Keratinocyte (primary cell): ENCODE data around the gene SOD2. TPM values are rescaled to one million over a fixed set of nuclear protein-coding genes. Genes with fewer than 3 reads are reported as not detected.

Experiments
- DNase-seq: peaks from one replicate; pipeline ENCODE4 v3.0.0-alpha.2; 2011; ENCODE audit warnings: low read depth, missing footprints, low spot score
- FAIRE-seq: peaks from 2 replicates; lab custom pipeline; 2011; peaks lifted over from hg19 to GRCh38; lab: Jason Lieb, UNC
- H2AFZ ChIP-seq: 2 replicates; pipeline ENCODE4 v1.6.0; 2012; ENCODE audit warnings: low read length, control low read depth, inconsistent platforms; ENCODE audit not compliant: control insufficient read depth
- H3K27ac ChIP-seq: 2 replicates; pipeline ENCODE4 v1.5.1; 2011; ENCODE audit warnings: low read length; ENCODE audit not compliant: control insufficient read depth, insufficient read depth
- H3K27me3 ChIP-seq: 3 replicates; pipeline ENCODE4 v1.6.0; 2011; ENCODE audit warnings: low read length; ENCODE audit not compliant: control insufficient read depth, insufficient read depth; ENCODE audit errors: extremely low read depth
- H3K36me3 ChIP-seq, 2 experiments: 2 replicates in 1 of 2; 3 replicates in 1 of 2; pipeline ENCODE4 v1.5.1; 2011; ENCODE audit warnings: low read length in 2 of 2, mild to moderate bottlenecking in 1 of 2; ENCODE audit not compliant: control insufficient read depth in 2 of 2, insufficient read depth in 2 of 2; ENCODE audit errors: extremely low read depth in 1 of 2
- H3K4me1 ChIP-seq: 3 replicates; pipeline ENCODE4 v1.5.1; 2011; ENCODE audit warnings: low read length; ENCODE audit not compliant: control insufficient read depth, insufficient read depth; ENCODE audit errors: extremely low read depth
- H3K4me2 ChIP-seq: 3 replicates; pipeline ENCODE4 v1.6.0; 2011; ENCODE audit warnings: low read depth, low read length; ENCODE audit not compliant: control insufficient read depth, insufficient read depth; ENCODE audit errors: extremely low read depth
- H3K4me3 ChIP-seq, 3 experiments: fragments of 200-600 bp in 1 of 3; sonication (generic) in 1 of 3; 2 replicates in 2 of 3; 3 replicates in 1 of 3; pipeline ENCODE4 v1.5.1; 2011 to 2016; ENCODE audit warnings: low read length in 3 of 3, mild to moderate bottlenecking in 3 of 3, control low read depth in 2 of 3, inconsistent platforms in 1 of 3, low read depth in 1 of 3, mixed read lengths in 1 of 3, mixed run types in 1 of 3, moderate library complexity in 1 of 3; ENCODE audit not compliant: control insufficient read depth in 2 of 3, insufficient read depth in 2 of 3; ENCODE audit errors: extremely low read depth in 1 of 3
- H3K79me2 ChIP-seq: 2 replicates; pipeline ENCODE4 v1.6.0; 2012; ENCODE audit warnings: low read length; ENCODE audit not compliant: control insufficient read depth, insufficient read depth
- H3K9ac ChIP-seq: 3 replicates; pipeline ENCODE4 v1.6.0; 2011; ENCODE audit warnings: low read length; ENCODE audit not compliant: control insufficient read depth, insufficient read depth; ENCODE audit errors: extremely low read depth
- H3K9me1 ChIP-seq: 3 replicates; pipeline ENCODE4 v1.6.0; 2011; ENCODE audit warnings: low read length; ENCODE audit not compliant: control insufficient read depth, insufficient read depth; ENCODE audit errors: extremely low read depth
- H3K9me3 ChIP-seq: 2 replicates; pipeline ENCODE4 v1.5.1; 2012; ENCODE audit warnings: low read depth, low read length; ENCODE audit not compliant: control insufficient read depth
- H4K20me1 ChIP-seq: 3 replicates; pipeline ENCODE4 v1.6.0; 2011; ENCODE audit warnings: low read length; ENCODE audit not compliant: control insufficient read depth, insufficient read depth; ENCODE audit errors: extremely low read depth
- EZH2 ChIP-seq: IDR thresholded peaks from one replicate; pipeline ENCODE4 v1.6.1; 2012; ENCODE audit warnings: inconsistent platforms, mild to moderate bottlenecking, low read length, moderate library complexity
- dilution Hi-C: fragments of 300-500 bp; cut with MboI; formaldehyde crosslinking; loops from one replicate; pipeline ENCODE4 v1.7.0; 2020; ENCODE audit warnings: low sequenced_read_pairs; ENCODE audit not compliant: extremely low pct_ligation_motif_present
- polyA plus RNA-seq, 5 experiments: library from polyadenylated mRNA; depleted of rRNA in 3 of 5; stranded (reverse) in 3 of 5; stranded (forward) in 1 of 5; unstranded in 1 of 5; fragments of >200 nt; gene quantifications; 1 replicate in 1 of 5; 2 replicates in 3 of 5; 3 replicates in 1 of 5; pipeline versions ENCODE4 v1.2.1 to v1.2.3, GENCODE V29; 2011 to 2012; ENCODE audit warnings: missing spikeins in 2 of 5, low read depth in 1 of 5, low replicate concordance in 1 of 5
- TF ChIP-seq, protein P1 (sequence below), 3 experiments: IDR thresholded peaks in 1 of 3; conservative IDR thresholded peaks in 1 of 3; optimal IDR thresholded peaks in 1 of 3; 2 replicates in 2 of 3; 3 replicates in 1 of 3; pipeline versions ENCODE3 to v1.5.1; 2011; ENCODE audit warnings: low read length in 3 of 3, mild to moderate bottlenecking in 3 of 3, moderate library complexity in 2 of 3, control low read depth in 1 of 3, inconsistent platforms in 1 of 3; ENCODE audit not compliant: insufficient read depth in 2 of 3; ENCODE audit errors: extremely low read depth in 1 of 3

SOD2 gene
- polyA plus RNA-seq, 1 donor (not counting 4 experiments of a cell fraction or from before 2014, with no cell fraction given): 41.9 TPM

DNA sequence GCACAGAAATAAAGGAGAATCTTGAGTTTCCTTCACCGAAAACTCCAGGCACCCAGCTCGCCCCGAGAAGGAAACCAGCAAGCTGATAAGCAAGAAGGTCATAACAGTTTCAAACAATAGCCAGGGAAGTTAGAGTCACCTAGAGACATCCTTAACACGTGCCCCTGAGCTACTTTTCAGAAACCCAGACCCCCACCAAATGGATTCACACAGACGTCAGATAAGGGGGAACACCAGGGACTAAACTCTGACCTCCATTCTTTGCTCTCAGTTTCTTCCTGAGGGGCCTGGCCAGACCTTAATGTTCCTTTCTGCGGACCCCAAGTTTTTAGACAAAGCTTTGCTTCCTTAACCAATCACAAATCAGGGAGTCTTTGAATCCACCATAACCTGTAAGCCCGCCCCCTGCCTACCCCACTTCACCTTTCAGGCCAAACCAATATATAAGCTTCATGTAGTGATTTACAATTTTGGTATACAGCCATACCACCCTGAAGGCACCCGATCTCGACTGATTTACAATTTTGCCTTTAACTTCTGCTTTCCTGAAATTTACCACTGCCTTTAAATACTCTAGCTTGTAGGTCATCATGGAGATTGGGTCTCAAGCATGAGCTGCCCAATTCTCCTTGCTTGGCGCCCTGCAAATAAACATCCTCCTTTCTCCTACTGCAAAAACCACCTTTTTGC lies 11.7 kb downstream of the SOD2 start:
- H2AFZ ChIP-seq: no peak overlapping the region
- peaks cover 0 to 7% of the 10 kb centered on the region in 2 experiments for H3K36me3 ChIP-seq
- peaks cover 5% of the 10 kb centered on the region for H3K4me1 ChIP-seq
- dilution Hi-C loops: no loop called here
- H3K4me3 ChIP-seq: no peak overlapping the region
- FAIRE-seq (no peak), DNase-seq (no peak)
- no peaks in the 10 kb centered on the region for H3K9me3 ChIP-seq
- H3K9ac ChIP-seq: no peak overlapping the region
- no peak overlapping the region for H3K4me2 ChIP-seq
- no peak overlapping the region for H3K27ac ChIP-seq
- no peaks in the 10 kb centered on the region for H3K9me1 ChIP-seq
- H3K79me2 ChIP-seq: no peaks in the 10 kb centered on the region
- TF ChIP-seq, protein P1, sequence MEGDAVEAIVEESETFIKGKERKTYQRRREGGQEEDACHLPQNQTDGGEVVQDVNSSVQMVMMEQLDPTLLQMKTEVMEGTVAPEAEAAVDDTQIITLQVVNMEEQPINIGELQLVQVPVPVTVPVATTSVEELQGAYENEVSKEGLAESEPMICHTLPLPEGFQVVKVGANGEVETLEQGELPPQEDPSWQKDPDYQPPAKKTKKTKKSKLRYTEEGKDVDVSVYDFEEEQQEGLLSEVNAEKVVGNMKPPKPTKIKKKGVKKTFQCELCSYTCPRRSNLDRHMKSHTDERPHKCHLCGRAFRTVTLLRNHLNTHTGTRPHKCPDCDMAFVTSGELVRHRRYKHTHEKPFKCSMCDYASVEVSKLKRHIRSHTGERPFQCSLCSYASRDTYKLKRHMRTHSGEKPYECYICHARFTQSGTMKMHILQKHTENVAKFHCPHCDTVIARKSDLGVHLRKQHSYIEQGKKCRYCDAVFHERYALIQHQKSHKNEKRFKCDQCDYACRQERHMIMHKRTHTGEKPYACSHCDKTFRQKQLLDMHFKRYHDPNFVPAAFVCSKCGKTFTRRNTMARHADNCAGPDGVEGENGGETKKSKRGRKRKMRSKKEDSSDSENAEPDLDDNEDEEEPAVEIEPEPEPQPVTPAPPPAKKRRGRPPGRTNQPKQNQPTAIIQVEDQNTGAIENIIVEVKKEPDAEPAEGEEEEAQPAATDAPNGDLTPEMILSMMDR (optimal IDR thresholded peaks at IDR 0.05 in 1 of 3, IDR thresholded peaks at IDR 0.05 in 1 of 3, conservative IDR thresholded peaks at IDR 0.05 in 1 of 3; ENCODE audit: extremely low read depth in 1 of 3, insufficient read depth in 2 of 3, low read length in 3 of 3): no peak
- TF ChIP-seq EZH2: no peak
- H3K27me3 ChIP-seq: no peaks in the 10 kb centered on the region
- no peaks in the 10 kb centered on the region for H4K20me1 ChIP-seq

DNA sequence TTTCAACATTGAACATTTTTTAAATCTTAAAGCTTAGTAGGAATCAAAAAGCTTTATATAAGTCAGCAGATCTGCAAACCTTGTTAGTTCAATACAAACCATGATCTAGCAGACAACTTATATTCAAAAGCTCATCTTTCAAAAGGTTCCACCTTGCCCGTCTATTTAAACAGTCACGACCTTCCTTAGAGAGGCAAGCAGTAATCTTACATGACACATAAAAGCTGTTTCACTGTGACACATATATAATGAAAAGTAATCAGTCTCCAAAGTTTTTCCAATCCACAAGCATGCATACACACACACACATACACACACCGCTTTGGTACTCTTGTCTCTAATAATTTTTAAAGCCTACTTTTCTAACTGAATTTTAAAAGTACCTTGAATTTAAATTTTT lies 12.9 kb downstream of the SOD2 start:
- Histone ChIP-seq H3K9me3 (no peaks in the 10 kb centered on the region), H3K27ac (no peak overlapping the region), H4K20me1 (no peaks in the 10 kb centered on the region), H3K27me3 (no peaks in the 10 kb centered on the region), H3K36me3 (peaks cover 0 to 7% of the 10 kb centered on the region in 2 experiments), H3K4me1 (peaks cover 5% of the 10 kb centered on the region), H3K4me3 (no peak overlapping the region), H3K9ac (no peak overlapping the region), H3K79me2 (no peaks in the 10 kb centered on the region), H3K4me2 (no peak overlapping the region), H2AFZ (no peak overlapping the region), H3K9me1 (no peaks in the 10 kb centered on the region)
- dilution Hi-C loops: no loop called here
- no peak for TF ChIP-seq EZH2
- TF ChIP-seq, protein P1 (optimal IDR thresholded peaks at IDR 0.05 in 1 of 3, IDR thresholded peaks at IDR 0.05 in 1 of 3, conservative IDR thresholded peaks at IDR 0.05 in 1 of 3; ENCODE audit: extremely low read depth in 1 of 3, insufficient read depth in 2 of 3, low read length in 3 of 3): no peak
- DNase-seq (no peak), FAIRE-seq (no peak)
